H1 (cell line): Measurements from ENCODE around the gene RIPPLY1. TPM values are rescaled to one million over a fixed set of nuclear protein-coding genes. Genes with fewer than 3 reads are reported as not detected.

Source experiments
- CTCF ChIA-PET: fragments of 300-600 bp; sonication (Branson Sonifier 250); formaldehyde crosslinking; loops from one replicate; lab custom pipeline; 2021; ENCODE audit not compliant: partially characterized antibody; lab: Charles Lee
- POLR2A ChIA-PET: fragments of 300-600 bp; sonication (Branson Sonifier 250); formaldehyde crosslinking; loops from one replicate; lab custom pipeline; 2021; ENCODE audit warnings: inconsistent platforms; ENCODE audit not compliant: partially characterized antibody; lab: Charles Lee
- DNase-seq, 2 experiments: peaks; one replicate each; pipeline versions ENCODE4 v3.0.0 to v3.0.0-alpha.2; 2010 to 2022; ENCODE audit warnings: low spot score in 2 of 2, low read depth in 1 of 2, mixed read lengths in 1 of 2
- FAIRE-seq: peaks from 2 replicates; lab custom pipeline; 2011; peaks lifted over from hg19 to GRCh38; lab: Jason Lieb, UNC
- H2AFZ ChIP-seq: 2 replicates; pipeline ENCODE4 v1.8.1; 2012; ENCODE audit warnings: low read length, inconsistent platforms
- H2AK5ac ChIP-seq: 2 replicates; pipeline ENCODE4 v1.6.1; 2013; ENCODE audit warnings: low read depth, low read length
- H2BK120ac ChIP-seq: replicated peaks from 2 replicates; pipeline ENCODE3; 2013; ENCODE audit warnings: low read depth, low read length, inconsistent platforms
- H2BK12ac ChIP-seq: 2 replicates; pipeline ENCODE4 v1.6.1; 2013; ENCODE audit warnings: low read depth, low read length
- H2BK15ac ChIP-seq: 2 replicates; pipeline ENCODE4 v1.6.1; 2013; ENCODE audit warnings: low read length
- H2BK20ac ChIP-seq: 2 replicates; pipeline ENCODE4 v1.6.1; 2013; ENCODE audit warnings: low read length
- H2BK5ac ChIP-seq: 2 replicates; pipeline ENCODE4 v1.6.1; 2013; ENCODE audit warnings: low read depth, low read length
- H3K14ac ChIP-seq: 2 replicates; pipeline ENCODE4 v1.6.1; 2013; ENCODE audit warnings: inconsistent platforms; ENCODE audit not compliant: insufficient read length
- H3K18ac ChIP-seq: 2 replicates; pipeline ENCODE4 v1.6.1; 2013; ENCODE audit warnings: low read length; ENCODE audit errors: extremely low read depth
- H3K23ac ChIP-seq: 2 replicates; pipeline ENCODE4 v1.6.1; 2013; ENCODE audit warnings: inconsistent platforms; ENCODE audit not compliant: insufficient read length
- H3K23me2 ChIP-seq: 2 replicates; pipeline ENCODE4 v1.6.1; 2013; ENCODE audit warnings: low read depth, low read length
- H3K27ac ChIP-seq: 2 replicates; pipeline ENCODE4 v1.6.1; 2011; ENCODE audit warnings: low read depth, low read length, inconsistent platforms
- H3K27me3 ChIP-seq, 4 experiments: replicated peaks in 1 of 4; 1 replicate in 1 of 4; 2 replicates in 3 of 4; pipeline versions ENCODE4 v1.6.1 to v1.8.1; 2011 to 2013; ENCODE audit warnings: low read length in 3 of 4, mild to moderate bottlenecking in 3 of 4, inconsistent platforms in 2 of 4, mixed read lengths in 2 of 4, moderate library complexity in 1 of 4; ENCODE audit not compliant: control insufficient read depth in 3 of 4, insufficient read depth in 3 of 4; ENCODE audit errors: extremely low read depth in 1 of 4
- H3K36me3 ChIP-seq, 4 experiments: 2 replicates each; pipeline versions ENCODE4 v1.6.1 to v1.8.1; 2011 to 2013; ENCODE audit warnings: mild to moderate bottlenecking in 4 of 4, low read length in 3 of 4, moderate library complexity in 2 of 4, control low read depth in 1 of 4, inconsistent platforms in 1 of 4; ENCODE audit not compliant: insufficient read depth in 4 of 4, control insufficient read depth in 2 of 4
- H3K4ac ChIP-seq: replicated peaks from 2 replicates; pipeline ENCODE3; 2013; ENCODE audit warnings: low read length, low read depth, mixed read lengths, inconsistent platforms; ENCODE audit not compliant: insufficient read length
- H3K4me1 ChIP-seq, 4 experiments: replicated peaks in 1 of 4; 1 replicate in 1 of 4; 2 replicates in 3 of 4; pipeline versions ENCODE4 v1.6.1 to v1.8.1; 2011 to 2013; ENCODE audit warnings: low read length in 3 of 4, inconsistent platforms in 2 of 4, mixed read lengths in 1 of 4; ENCODE audit not compliant: insufficient read depth in 4 of 4, control insufficient read depth in 3 of 4
- H3K4me2 ChIP-seq, 2 experiments: 2 replicates each; pipeline versions ENCODE4 v1.6.1 to v1.8.1; 2011 to 2013; ENCODE audit warnings: low read depth in 2 of 2, low read length in 2 of 2, control low read depth in 1 of 2, inconsistent platforms in 1 of 2, mild to moderate bottlenecking in 1 of 2; ENCODE audit not compliant: insufficient read depth in 1 of 2
- H3K4me3 ChIP-seq, 4 experiments: fragments of 200-600, 300-600 bp in 1 of 4; sonication (generic), shearing (Covaris generic), sonication (Bioruptor Twin) in 1 of 4; 2 replicates each; pipeline versions ENCODE4 v1.5.1 to v1.8.1; 2011 to 2016; ENCODE audit warnings: low read length in 4 of 4, low read depth in 3 of 4, control low read depth in 2 of 4, inconsistent platforms in 2 of 4, mild to moderate bottlenecking in 2 of 4, mixed read lengths in 1 of 4, moderate library complexity in 1 of 4; ENCODE audit not compliant: insufficient read depth in 2 of 4; ENCODE audit errors: extremely low read depth in 1 of 4
- H3K56ac ChIP-seq: replicated peaks from 2 replicates; pipeline ENCODE3; 2013; ENCODE audit warnings: low read depth, mild to moderate bottlenecking, mixed read lengths, low read length, inconsistent platforms; ENCODE audit not compliant: insufficient read length
- H3K79me1 ChIP-seq: 2 replicates; pipeline ENCODE4 v1.6.1; 2013; ENCODE audit warnings: low read depth, low read length, control low read depth
- H3K79me2 ChIP-seq, 2 experiments: 2 replicates each; pipeline versions ENCODE4 v1.6.1 to v1.8.1; 2012 to 2013; ENCODE audit warnings: low read length in 2 of 2, mild to moderate bottlenecking in 2 of 2, inconsistent platforms in 1 of 2; ENCODE audit not compliant: insufficient read depth in 2 of 2, control insufficient read depth in 1 of 2
- H3K9ac ChIP-seq, 4 experiments: replicated peaks in 1 of 4; 1 replicate in 1 of 4; 2 replicates in 3 of 4; pipeline versions ENCODE4 v1.6.1 to v1.8.1; 2011 to 2013; ENCODE audit warnings: low read depth in 3 of 4, low read length in 3 of 4, control low read depth in 2 of 4, mild to moderate bottlenecking in 2 of 4, moderate library complexity in 2 of 4, inconsistent platforms in 1 of 4; ENCODE audit errors: extremely low read depth in 1 of 4
- H3K9me3 ChIP-seq, 2 experiments: 2 replicates each; pipeline versions ENCODE4 v1.6.1 to v1.8.1; 2012 to 2013; ENCODE audit warnings: mild to moderate bottlenecking in 2 of 2, moderate library complexity in 2 of 2, control low read depth in 1 of 2, inconsistent platforms in 1 of 2, low read depth in 1 of 2, low read length in 1 of 2, mixed read lengths in 1 of 2; ENCODE audit not compliant: insufficient read depth in 2 of 2
- H4K20me1 ChIP-seq, 2 experiments: replicated peaks in 1 of 2; 2 replicates each; pipeline versions ENCODE3 to v1.8.1; 2011 to 2013; ENCODE audit warnings: inconsistent platforms in 2 of 2, low read length in 2 of 2, mild to moderate bottlenecking in 1 of 2; ENCODE audit not compliant: insufficient read depth in 2 of 2, control insufficient read depth in 1 of 2
- H4K5ac ChIP-seq: 2 replicates; pipeline ENCODE4 v1.6.1; 2013; ENCODE audit warnings: low read length, low read depth, mixed read lengths, inconsistent platforms; ENCODE audit not compliant: insufficient read length
- H4K8ac ChIP-seq: 2 replicates; pipeline ENCODE4 v1.8.0; 2013; ENCODE audit warnings: mild to moderate bottlenecking, moderate library complexity, low read length, inconsistent platforms; ENCODE audit not compliant: insufficient read depth; ENCODE audit errors: extremely low read depth
- H4K91ac ChIP-seq: replicated peaks from 2 replicates; pipeline ENCODE3; 2013; ENCODE audit warnings: low read length, mixed read lengths, inconsistent platforms; ENCODE audit not compliant: insufficient read length
- BCL11A ChIP-seq, 2 experiments: IDR thresholded peaks; one replicate each; pipeline ENCODE4 v1.6.1; 2011; ENCODE audit warnings: low read depth in 2 of 2, low read length in 2 of 2, mild to moderate bottlenecking in 2 of 2
- CBX8 ChIP-seq: fragments of 300-800, 300-1000 bp; sonication (generic); IDR thresholded peaks from 2 replicates; pipeline ENCODE4 v1.7.1; 2016; ENCODE audit warnings: low read depth, low read length, borderline replicate concordance
- CHD1 ChIP-seq: IDR thresholded peaks from 2 replicates; pipeline ENCODE4 v1.6.1; 2012; ENCODE audit warnings: low read depth, low read length, improper control_type of control experiment
- JUND ChIP-seq: IDR thresholded peaks from 2 replicates; pipeline ENCODE4 v1.6.1; 2011; ENCODE audit warnings: mild to moderate bottlenecking, improper control_type of control experiment, low read length
- KDM1A ChIP-seq: fragments of 200-600, 300-600 bp; sonication (generic); IDR thresholded peaks from 2 replicates; pipeline ENCODE4 v1.7.1; 2016; ENCODE audit warnings: mild to moderate bottlenecking, low read length, borderline replicate concordance
- MAFK ChIP-seq: IDR thresholded peaks from 2 replicates; pipeline ENCODE4 v1.6.1; 2012; ENCODE audit warnings: low read depth, mild to moderate bottlenecking, improper control_type of control experiment, low read length
- POLR2A ChIP-seq, 2 experiments: IDR thresholded peaks; 1 replicate in 1 of 2; 2 replicates in 1 of 2; pipeline ENCODE4 v1.6.1; 2011; ENCODE audit warnings: low read depth in 2 of 2, low read length in 2 of 2, mild to moderate bottlenecking in 2 of 2; ENCODE audit errors: control extremely low read depth in 1 of 2
- SP4 ChIP-seq: IDR thresholded peaks from 2 replicates; pipeline ENCODE4 v1.6.1; 2012; ENCODE audit warnings: low read length, inconsistent platforms
- TBP ChIP-seq: IDR thresholded peaks from 2 replicates; pipeline ENCODE4 v1.6.1; 2011; ENCODE audit warnings: low read depth, low read length, improper control_type of control experiment
- USF2 ChIP-seq: IDR thresholded peaks from 2 replicates; pipeline ENCODE4 v1.6.1; 2011; ENCODE audit warnings: low read length, improper control_type of control experiment
- WGBS, 2 experiments: shearing (Covaris generic) in 1 of 2; methylation state at CpG; one replicate each; pipeline versions ENCODE4 v1.1.6 to v1.1.7; 2013 to 2015; ENCODE audit warnings: low lambda C conversion rate in 2 of 2, mixed read lengths in 2 of 2, inconsistent platforms in 1 of 2, low coverage in 1 of 2, missing lambda C conversion rate in 1 of 2; ENCODE audit not compliant: insufficient replicate concordance in 2 of 2, insufficient coverage in 1 of 2, insufficient read length in 1 of 2; ENCODE audit errors: extremely low coverage in 1 of 2, missing lambda C conversion rate in 1 of 2; 5-methylcytosine and 5-hydroxymethylcytosine counted together
- polyA plus RNA-seq, 7 experiments: library from polyadenylated mRNA; depleted of rRNA in 3 of 7; stranded (reverse) in 5 of 7; unstranded in 2 of 7; fragments of >200 nt in 5 of 7; fragments of 200-250 nt in 2 of 7; gene quantifications; 1 replicate in 5 of 7; 2 replicates in 1 of 7; 4 replicates in 1 of 7; pipeline versions ENCODE4 v1.2.1 to v1.2.3, GENCODE V29; 2011 to 2013; ENCODE audit warnings: missing spikeins in 2 of 7, mixed read lengths in 2 of 7
- total RNA-seq: library from RNA; stranded (reverse); fragmentation: NEBNext Ultra II Directional; extraction: Animal tissue kit (Norgen Biotek cat#: 25700); gene quantifications from 2 replicates; pipeline ENCODE4 v1.2.1, GENCODE V29; 2021

Gene RIPPLY1
- total and polyA plus RNA-seq, 2 of the 8 experiments (the other 6 are each of a cell fraction or from before 2014, with no cell fraction given), result not detected

- Histone ChIP-seq H3K27me3 (no peaks in the 10 kb centered on the region), H2BK12ac (no peak overlapping the region), H2BK5ac (no peak overlapping the region), H3K56ac (no peak overlapping the region), H3K18ac (no peak overlapping the region), H3K4me2 (no peak overlapping the region), H4K8ac (no peak overlapping the region), H2BK120ac (no peak overlapping the region), H2AFZ (no peak overlapping the region), H2BK20ac (no peak overlapping the region), H3K36me3 (no peaks in the 10 kb centered on the region), H3K9me3 (no peaks in the 10 kb centered on the region), H2AK5ac (no peak overlapping the region), H3K4ac (no peak overlapping the region), H3K4me1 (no peaks in the 10 kb centered on the region), H3K9ac (no peak overlapping the region), H3K14ac (no peak overlapping the region), H4K91ac (no peak overlapping the region), H2BK15ac (no peak overlapping the region), H3K27ac (no peak overlapping the region), H3K23me2 (no peaks in the 10 kb centered on the region), H3K23ac (no peak overlapping the region), H4K20me1 (no peaks in the 10 kb centered on the region), H3K4me3 (no peak overlapping the region), H4K5ac (no peak overlapping the region), H3K79me1 (no peaks in the 10 kb centered on the region), H3K79me2 (no peaks in the 10 kb centered on the region)
- ChIA-PET CTCF (interaction anchor here (0.7 to 3.0 kb wide), 3 partner anchors 34 to 53 kb away, joined by 3 to 10 read pairs (median 3); no protein-coding TSS in a partner anchor), POLR2A (no interaction called here)
- WGBS, 2 experiments, result 90% methylated on average over 5 of the region's 6 CpGs; no CpG with 5 or more reads in 1 of the 2 experiments
- no peak for FAIRE-seq
- DNase-seq, result no peak
- TF ChIP-seq JUND, result no peak
- no peak for TF ChIP-seq CBX8
- no peak for TF ChIP-seq CHD1
- no peak for TF ChIP-seq KDM1A
- no peak for TF ChIP-seq BCL11A (IDR thresholded peaks at IDR 0.05; ENCODE audit: low read depth in 2 of 2, low read length in 2 of 2)
- no peak for TF ChIP-seq MAFK
- no peak for TF ChIP-seq POLR2A (IDR thresholded peaks at IDR 0.05; ENCODE audit: control extremely low read depth in 1 of 2, low read depth in 2 of 2, low read length in 2 of 2)
- no peak for TF ChIP-seq SP4
- no peak for TF ChIP-seq USF2
- TF ChIP-seq TBP, result no peak
Measured at GRCh38 chrX:106932960-106933537, 29.9 kb upstream of the RIPPLY1 start.
